22Rv1 (cell line): ENCODE measurements around the gene MYO1D.

Experiments used
- H3K27ac ChIP-seq: fragments of 450-650 bp; 2 replicates; pipeline ENCODE4 v1.5.1; 2017
- ZFX ChIP-seq: fragments of 450-650 bp; IDR thresholded peaks from 2 replicates; pipeline ENCODE4 v1.6.1; 2017; ENCODE audit warnings: antibody characterized with exemption, borderline replicate concordance
- TF ChIP-seq, protein P1 (sequence below): fragments of 450-650 bp; IDR thresholded peaks from 2 replicates; pipeline ENCODE4 v1.5.1; 2017; ENCODE audit warnings: mild to moderate bottlenecking

MYO1D gene

DNA sequence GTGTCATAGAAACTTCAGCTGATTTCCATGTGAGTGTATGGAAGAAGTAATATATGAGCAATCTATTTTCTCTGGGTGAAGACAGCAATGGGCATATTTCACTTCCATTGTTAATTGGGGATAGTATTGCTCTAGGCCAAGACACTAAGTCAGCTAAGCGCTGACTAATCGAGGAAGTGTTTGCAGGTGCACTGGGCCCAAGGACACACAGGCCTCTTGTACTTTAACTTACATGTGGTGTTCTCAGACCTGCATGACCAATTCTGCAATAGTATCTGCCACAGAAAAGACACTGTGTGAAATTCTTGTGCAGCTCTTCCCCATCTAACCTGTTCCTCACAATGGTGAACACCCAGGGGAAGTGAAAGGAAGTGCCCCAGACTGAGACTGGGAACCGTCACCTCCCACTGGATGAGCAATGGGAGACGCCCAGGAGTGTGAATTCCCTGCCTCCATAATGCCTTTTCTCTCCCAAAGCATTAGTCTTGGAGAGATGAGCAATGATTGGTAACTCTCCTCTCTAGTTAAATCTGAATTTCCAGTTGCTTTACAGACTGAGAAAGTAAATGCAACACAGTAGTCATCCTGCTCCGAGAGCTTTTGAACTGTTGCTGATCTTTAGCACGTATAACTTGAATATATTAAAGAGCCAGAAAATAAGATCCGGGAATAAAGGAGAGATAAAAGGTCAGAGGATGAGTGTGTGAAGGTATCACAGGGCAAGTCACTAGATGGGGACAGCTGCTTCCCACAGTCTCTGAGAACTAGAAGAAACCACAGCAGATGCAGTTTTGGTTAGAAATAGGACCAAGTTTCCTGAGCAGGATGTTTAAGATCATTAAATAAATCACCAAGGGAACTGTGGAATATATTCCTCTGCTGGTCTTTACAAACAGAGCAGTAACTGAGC is 307.5 kb downstream of the MYO1D start:
- H3K27ac ChIP-seq, result no peak overlapping the region
- TF ChIP-seq, protein P1, sequence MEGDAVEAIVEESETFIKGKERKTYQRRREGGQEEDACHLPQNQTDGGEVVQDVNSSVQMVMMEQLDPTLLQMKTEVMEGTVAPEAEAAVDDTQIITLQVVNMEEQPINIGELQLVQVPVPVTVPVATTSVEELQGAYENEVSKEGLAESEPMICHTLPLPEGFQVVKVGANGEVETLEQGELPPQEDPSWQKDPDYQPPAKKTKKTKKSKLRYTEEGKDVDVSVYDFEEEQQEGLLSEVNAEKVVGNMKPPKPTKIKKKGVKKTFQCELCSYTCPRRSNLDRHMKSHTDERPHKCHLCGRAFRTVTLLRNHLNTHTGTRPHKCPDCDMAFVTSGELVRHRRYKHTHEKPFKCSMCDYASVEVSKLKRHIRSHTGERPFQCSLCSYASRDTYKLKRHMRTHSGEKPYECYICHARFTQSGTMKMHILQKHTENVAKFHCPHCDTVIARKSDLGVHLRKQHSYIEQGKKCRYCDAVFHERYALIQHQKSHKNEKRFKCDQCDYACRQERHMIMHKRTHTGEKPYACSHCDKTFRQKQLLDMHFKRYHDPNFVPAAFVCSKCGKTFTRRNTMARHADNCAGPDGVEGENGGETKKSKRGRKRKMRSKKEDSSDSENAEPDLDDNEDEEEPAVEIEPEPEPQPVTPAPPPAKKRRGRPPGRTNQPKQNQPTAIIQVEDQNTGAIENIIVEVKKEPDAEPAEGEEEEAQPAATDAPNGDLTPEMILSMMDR, result no peak
- no peak for TF ChIP-seq ZFX

DNA sequence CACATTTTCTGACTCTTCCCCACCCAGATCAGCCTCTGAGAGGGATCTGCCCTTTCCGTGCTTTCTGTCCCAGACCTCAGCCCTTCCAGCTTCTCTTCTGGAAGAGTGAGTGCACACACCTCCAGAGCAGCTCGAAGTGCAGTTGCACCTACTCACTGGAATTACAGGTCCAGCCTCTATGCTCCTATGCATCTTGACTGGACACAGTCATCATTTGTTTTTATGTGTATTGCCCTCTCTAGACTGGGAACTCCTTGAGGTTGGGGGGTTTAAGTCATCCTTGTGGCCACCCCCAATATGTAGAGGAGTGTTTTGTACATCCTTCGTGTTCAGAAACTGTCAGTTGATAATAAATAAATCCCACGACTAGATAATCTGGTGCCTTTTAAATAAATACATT is 308.2 kb downstream of the MYO1D start:
- no peak overlapping the region for H3K27ac ChIP-seq

DNA sequence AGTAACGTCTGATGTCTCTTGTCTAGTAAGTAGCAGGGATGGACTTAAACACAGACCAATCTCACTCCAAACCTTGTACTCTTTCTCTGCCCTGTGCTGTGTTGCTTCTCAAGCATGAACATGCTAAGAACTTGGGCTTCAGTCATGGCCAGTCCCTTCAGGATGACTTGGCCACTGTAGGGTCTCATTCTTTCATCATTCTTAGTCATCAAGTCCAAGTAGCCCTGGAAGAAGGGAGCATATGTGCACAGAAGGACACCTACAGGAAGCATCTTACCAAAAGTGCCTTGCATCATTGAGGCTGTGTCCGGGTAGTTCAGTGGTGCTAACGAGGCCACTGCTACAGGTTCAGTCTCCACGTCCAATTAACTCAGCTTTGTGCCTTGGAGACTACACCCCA is 309.4 kb downstream of the MYO1D start:
- TF ChIP-seq ZFX, result no peak
- TF ChIP-seq, protein P1, result no peak
- H3K27ac ChIP-seq, result no peak overlapping the region

More for the DNA sequence above, 308.2 kb downstream of the MYO1D start:
- TF ChIP-seq, protein P1, result no peak
- no peak for TF ChIP-seq ZFX

DNA sequence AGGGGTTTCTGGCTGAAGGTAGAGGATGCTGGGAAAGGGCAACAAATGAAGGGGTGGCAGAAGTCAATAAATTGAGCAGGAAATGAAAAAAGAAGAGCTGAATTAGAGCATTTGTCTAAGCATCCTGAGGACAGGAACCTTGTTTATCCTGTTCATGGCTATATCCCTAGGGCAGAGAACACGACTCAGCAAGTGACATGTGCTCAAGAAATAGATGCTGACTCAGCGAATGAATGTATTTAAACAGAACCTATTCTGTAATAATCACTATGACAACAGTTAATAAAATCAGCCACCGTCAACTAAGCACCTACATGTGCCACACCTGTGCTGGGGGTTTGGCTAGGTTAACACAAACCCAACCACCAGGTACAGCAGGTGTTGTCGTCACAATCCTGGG is 309.8 kb downstream of the MYO1D start:
- TF ChIP-seq, protein P1, result no peak
- no peak for TF ChIP-seq ZFX

DNA sequence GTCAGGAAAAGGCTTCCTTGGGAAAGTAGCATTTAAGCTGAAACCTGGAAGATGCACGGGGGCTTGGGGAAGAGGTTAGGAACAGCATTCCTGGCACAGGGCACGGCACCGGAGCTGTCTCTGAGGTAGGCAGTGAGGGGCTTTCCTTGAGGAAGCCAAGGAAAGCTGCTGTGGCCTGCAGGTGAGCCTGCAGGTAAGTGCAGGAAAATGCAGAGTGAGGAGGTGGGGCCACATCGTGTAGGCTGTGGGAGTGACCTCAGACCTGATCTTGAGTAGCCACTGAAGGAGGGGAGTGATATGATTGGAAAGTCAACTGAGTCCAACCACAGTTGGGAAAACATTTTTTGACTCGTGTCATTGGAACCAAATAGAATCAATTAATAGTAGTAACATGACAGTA is 310.6 kb downstream of the MYO1D start:
- TF ChIP-seq ZFX, result no peak
- TF ChIP-seq, protein P1, result no peak
- no peak overlapping the region for H3K27ac ChIP-seq

More for the DNA sequence above, 309.8 kb downstream of the MYO1D start:
- no peak overlapping the region for H3K27ac ChIP-seq

DNA sequence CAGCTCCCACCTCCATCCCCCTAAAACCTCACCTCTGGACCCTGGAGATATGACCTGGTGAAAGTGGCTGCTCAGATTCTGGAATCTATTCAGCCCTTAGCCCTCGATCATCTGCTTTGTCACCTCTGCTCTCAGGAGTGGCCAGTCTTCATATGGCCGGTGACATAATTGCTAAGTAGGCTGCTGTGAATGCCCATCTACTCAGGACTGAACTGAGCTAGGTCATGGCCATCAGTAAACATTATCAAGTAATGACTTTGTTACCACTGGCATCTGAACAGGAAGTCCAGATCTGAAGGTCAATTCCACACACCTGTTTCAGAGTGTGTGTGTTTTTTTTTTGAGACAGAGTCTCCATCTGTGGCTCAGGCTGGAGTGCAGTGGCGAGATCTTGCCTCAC is 311.5 kb downstream of the MYO1D start:
- H3K27ac ChIP-seq, result no peak overlapping the region
- TF ChIP-seq, protein P1, result no peak
- no peak for TF ChIP-seq ZFX

DNA sequence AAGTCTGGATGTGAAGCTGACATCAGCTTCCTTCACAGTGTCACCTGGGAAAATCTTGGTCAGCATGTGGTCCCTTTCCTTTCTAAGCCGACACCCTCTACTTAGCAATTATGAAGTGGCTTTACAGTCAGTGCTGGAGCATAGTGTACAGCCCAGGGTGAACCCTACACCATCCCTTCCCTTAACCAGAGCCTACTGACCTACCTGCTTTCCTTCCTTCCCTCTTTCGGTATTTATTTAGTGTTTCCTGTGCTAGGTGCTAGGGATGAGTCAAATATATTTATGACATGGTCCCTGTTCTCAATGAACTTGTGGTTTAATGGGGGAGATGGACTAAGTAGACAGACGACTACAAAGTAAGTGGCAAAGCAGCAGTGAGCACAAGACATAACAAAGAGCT is 312.6 kb downstream of the MYO1D start:
- TF ChIP-seq, protein P1, result no peak
- TF ChIP-seq ZFX, result no peak
- no peak overlapping the region for H3K27ac ChIP-seq
